HG03342 (cell line): ENCODE measurements around the gene GAGE1.
"Not testable (repeated sequence)": the region's sequence is repeated elsewhere in the genome, so short reads cannot be mapped to it uniquely, and the experiment has no call there.

Experiments
- ATAC-seq: cut with Tn5 transposase; IDR thresholded peaks from one replicate; pipeline ENCODE4 v1.9.1; 2021; ENCODE audit warnings: mild to moderate bottlenecking, moderate library complexity; ENCODE audit not compliant: unreplicated experiment

The GAGE1 gene

GRCh38 chrX:49598720-49599119, at the start of gene GAGE1:
GAGE1 (plus strand) TSS chrX:49599020; CDS start chrX:49600175, 1,155 bp downstream.
- ATAC-seq, result not testable (repeated sequence)

- not testable (repeated sequence) for ATAC-seq
These were observed 47.8 kb upstream of the GAGE1 start, which contains the start of gene GAGE12E for GRCh38 chrX:49550989-49551388. GAGE12E (plus strand) TSS chrX:49551289; CDS start chrX:49552444, 1,155 bp downstream.

- not testable (repeated sequence) for ATAC-seq
These were observed 38.3 kb upstream of the GAGE1 start, which contains the start of gene GAGE12F for GRCh38 chrX:49560542-49560941. GAGE12F (plus strand) TSS chrX:49560842; CDS start chrX:49561997, 1,155 bp downstream.

GRCh38 chrX:49568728-49569127, 30.1 kb upstream of the GAGE1 start:
- not testable (repeated sequence) for ATAC-seq

- ATAC-seq, result not testable (repeated sequence)
These were observed 29.7 kb upstream of the GAGE1 start for GRCh38 chrX:49569152-49569551.

GRCh38 chrX:49570100-49570499, 28.7 kb upstream of the GAGE1 start, which contains the start of gene GAGE12G:
GAGE12G (plus strand) TSS chrX:49570400; CDS start chrX:49571555, 1,155 bp downstream.
- ATAC-seq, result not testable (repeated sequence)

GRCh38 chrX:49579649-49580048, 19.2 kb upstream of the GAGE1 start, which contains the start of gene GAGE12H:
GAGE12H (plus strand) TSS chrX:49579949; CDS start chrX:49581104, 1,155 bp downstream.
- ATAC-seq, result not testable (repeated sequence)

- not testable (repeated sequence) for ATAC-seq
These were observed 9.6 kb upstream of the GAGE1 start, which contains the start of gene GAGE2A for GRCh38 chrX:49589196-49589595. GAGE2A (plus strand) TSS chrX:49589496; CDS start chrX:49590651, 1,155 bp downstream.

- not testable (repeated sequence) for ATAC-seq
These were observed 8.9 kb upstream of the GAGE1 start for GRCh38 chrX:49589769-49590478.

- ATAC-seq, result not testable (repeated sequence)
These were observed 8.3 kb upstream of the GAGE1 start for GRCh38 chrX:49590488-49590887.

GRCh38 chrX:49610718-49611310, 12.0 kb downstream of the GAGE1 start:
- ATAC-seq, result no peak

- no peak for ATAC-seq
These were observed 19.8 kb downstream of the GAGE1 start for GRCh38 chrX:49618574-49618973.

GRCh38 chrX:49627086-49627777, 28.4 kb downstream of the GAGE1 start:
- ATAC-seq, result no peak

GRCh38 chrX:49644991-49645637, 46.3 kb downstream of the GAGE1 start:
- no peak for ATAC-seq

GRCh38 chrX:49656533-49656932, 57.7 kb downstream of the GAGE1 start:
- ATAC-seq, result peak; percentile 67
